Activated CD4-positive, alpha-beta T cell treated with anti-CD3 and anti-CD28 coated beads for 24 hours (primary cell): ENCODE measurements around the gene GYPC.

Experiments
- DNase-seq, 2 donors: peaks; one replicate each; pipeline ENCODE4 v3.0.0-alpha.2; 2020; ENCODE audit warnings: low read depth in 2 of 2

The GYPC gene

DNA sequence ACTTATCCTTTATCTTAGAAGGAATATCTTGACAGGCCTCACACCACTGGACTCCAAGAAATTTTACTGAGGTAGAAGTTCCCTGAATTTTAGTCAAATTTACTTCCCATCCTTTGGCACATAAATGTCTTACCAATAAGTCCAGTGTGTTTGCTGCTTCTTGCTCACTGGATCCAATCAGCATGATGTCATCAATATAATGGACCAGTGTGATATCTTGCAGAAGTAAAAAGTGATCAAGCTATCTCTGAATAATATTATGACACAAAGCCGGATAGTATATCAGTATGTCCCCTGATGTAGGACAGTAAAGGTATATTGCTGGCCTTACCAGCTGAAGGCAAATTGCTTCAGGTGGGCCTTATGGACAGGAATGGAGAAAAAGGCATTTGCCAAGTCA is 6.9 kb upstream of the GYPC start:
- DNase-seq = no peak

DNA sequence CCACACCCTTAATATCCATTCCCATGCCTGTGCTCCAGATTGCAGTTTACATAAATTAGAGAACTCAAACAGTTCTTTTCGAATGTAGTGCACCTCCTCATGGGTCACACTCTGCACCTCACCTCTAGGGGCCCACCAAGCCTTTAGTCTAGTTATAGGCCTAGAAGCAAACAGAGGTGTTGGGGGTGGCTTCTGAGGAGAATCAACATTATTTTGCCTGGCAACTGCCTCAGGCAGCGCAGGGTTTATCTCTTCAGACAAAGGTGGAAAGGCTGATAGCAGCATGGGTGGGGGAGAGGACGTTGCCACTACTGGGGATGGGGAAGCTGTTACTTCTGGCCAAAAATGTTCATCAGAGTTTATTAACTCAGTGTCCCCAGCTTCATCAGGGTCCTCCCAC is 5.0 kb upstream of the GYPC start:
- no peak for DNase-seq

DNA sequence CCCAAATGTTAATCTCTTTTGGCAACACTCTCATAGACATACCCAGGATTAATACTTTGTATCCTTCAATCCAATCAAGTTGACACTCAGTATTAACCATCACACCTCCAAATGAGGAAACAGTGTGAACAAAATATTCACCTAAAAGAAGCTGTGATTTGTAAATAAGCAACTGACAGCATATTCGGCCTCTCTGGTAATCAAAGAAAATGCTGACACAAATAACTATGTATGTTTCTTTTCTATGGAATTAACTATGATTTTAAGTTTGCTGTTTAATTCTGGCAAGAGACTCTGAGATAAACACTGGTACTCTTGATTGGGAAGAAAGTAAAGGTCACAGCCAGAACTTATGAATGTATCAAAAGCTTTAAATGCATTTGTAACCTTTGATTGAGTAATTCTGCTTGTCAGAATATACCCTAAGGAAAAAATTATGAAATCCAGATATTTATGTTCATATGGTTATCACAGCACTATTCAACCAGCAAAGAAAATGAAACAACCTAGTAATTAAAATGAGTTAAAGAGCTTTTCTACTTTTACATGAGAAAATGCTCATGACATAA is 3.6 kb upstream of the GYPC start:
- no peak for DNase-seq

DNA sequence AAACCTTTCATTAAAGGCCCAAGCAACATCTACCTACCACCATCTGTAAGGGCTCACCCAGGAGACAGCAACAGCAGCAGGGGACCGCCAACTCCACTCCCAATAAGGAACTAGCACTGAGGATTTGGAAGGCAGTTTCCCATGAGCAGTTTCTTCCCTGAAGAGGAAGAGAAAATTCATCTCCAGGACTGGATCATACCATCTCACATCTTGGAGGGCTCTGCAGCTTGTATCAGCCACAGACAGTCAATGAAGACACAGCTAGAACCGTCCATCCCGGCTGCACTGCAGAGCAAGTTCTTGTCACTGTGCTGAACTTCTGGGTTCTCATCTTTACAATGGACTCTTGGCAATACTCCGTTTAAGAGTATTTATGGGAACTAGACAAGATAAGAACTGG is 2.8 kb upstream of the GYPC start:
- DNase-seq = no peak

DNA sequence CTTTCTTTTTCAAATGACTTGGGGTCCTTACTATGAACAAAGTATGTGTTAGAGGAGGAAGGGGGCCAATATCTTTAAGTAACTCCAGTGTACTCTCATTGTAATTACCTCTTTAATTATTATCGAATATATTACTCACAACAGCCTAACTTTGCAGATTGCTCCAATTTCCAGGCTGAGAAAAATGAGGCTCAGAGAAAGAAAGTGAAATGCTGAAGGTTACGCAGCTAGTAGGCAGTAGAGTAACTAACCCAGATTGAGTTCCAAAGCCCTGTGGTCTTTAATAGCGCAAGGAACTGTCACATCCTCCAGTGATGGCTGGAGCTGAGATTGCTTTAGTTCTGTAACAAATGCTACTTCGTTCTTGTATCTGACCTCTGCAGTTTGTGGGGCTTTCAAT is 2.2 kb upstream of the GYPC start:
- no peak for DNase-seq

DNA sequence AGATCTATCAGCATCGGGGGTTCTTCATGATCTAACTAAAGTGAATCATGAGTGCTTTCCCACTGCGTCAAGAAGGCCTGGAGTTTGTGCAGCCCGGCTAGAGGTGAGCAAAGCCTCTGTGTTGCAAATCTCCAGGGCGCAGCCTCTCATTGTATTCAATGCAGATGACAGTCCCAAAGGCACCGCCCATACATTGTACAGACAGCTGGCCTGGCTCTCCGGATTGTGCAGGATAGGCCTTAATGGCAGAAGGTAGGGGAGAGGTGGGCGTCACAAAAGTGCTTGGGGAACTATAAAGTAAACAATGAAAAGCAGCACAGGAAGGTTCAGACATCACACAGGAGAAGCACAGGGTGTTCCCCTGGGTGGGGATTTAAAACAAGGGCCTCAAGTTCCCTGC is 907 bp upstream of the GYPC start:
- no peak for DNase-seq

DNA sequence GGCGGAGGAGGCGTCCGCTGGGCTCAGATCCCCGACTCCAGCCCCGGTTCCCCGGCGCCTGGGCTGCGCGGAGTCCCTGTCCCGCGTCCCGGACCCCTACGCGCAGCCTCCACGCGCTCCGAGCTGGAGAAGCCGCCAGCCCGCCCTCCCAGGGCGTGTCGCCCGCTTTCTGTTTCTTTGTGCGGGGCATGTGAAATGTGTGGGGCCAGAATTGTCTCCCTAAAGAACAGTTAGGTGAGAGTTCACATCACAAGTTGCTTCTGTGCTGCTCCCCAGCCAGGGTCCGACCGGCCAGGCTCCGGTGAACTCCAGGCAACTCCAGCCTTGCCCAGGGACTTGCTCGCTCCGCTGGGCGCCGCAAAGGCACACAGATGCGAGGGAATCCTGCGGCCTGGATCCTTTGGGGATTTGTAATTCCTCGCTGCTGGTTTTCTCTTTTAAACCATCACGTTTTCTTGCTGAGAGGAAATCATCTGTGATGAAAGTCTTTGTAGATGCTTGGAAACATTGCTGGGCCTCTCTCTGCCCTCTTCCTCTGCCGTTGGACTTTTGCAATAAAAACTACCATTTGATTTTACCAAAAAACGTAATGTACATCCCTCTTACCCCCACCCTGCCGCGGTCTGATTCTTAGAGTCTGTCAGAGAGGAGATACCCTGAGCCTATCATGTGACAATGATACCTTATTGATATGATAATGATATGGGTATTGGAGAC is 631 bp downstream of the GYPC start:
- peak in 1 of 2 donors; percentile 23 for DNase-seq

DNA sequence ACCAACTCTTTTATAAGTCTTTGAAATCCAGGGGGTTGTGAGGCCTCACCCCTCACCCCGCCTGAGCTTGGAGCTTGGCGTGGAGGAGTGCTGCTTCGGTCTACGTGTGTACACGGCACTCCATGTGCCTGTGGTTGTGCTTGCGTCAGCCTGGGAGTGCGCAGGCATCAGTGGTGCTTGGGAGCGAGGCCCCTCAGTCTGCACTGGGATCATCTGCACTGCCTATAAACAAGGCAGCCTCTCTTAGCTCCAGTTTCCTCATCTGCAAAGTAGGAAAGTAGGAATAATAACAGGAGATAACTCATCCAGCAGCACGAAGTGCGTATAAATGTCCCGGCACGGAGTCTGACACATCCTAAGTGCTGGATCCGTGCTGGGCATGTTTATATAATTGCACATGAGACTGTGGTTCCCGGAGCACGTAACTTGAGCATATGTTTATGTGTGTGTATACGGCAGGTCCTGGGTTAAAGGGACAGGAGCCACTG is 1.2 kb downstream of the GYPC start:
- DNase-seq = peak in 1 of 2 donors; percentile 37

DNA sequence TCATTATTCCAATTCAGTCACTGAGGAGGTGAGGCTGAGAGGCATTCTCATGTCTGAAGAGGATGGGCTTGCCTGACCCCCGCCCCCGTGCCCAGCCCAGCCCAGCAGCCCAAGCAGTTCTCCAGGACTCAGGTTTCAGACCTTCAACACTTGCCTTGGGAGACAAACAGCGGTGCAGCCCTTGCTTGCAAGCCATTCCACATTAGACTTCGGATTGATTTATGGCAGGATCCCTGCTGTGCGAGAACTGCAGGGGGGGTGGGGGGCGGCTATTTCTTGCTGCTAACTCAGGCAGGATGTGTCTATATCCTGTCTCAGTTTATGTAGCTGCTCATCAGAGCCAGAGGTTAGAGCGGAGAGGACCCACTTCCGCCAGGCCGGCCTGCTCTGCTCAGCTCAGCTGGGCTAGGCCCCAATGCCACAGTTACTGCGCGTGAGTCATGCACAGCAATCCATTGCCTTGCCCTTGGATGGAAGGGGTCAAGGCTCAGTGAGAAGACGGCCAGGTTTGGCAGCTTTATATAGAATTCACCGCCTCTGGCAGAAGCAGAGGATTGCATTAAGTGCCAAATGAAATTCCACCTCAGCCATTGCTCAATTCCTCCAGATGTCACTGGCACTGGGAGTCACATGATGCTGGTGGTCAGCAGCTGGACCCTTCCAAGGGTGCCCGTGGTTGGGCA is 1.8 kb downstream of the GYPC start:
- DNase-seq = peak in 1 of 2 donors; percentile 55

DNA sequence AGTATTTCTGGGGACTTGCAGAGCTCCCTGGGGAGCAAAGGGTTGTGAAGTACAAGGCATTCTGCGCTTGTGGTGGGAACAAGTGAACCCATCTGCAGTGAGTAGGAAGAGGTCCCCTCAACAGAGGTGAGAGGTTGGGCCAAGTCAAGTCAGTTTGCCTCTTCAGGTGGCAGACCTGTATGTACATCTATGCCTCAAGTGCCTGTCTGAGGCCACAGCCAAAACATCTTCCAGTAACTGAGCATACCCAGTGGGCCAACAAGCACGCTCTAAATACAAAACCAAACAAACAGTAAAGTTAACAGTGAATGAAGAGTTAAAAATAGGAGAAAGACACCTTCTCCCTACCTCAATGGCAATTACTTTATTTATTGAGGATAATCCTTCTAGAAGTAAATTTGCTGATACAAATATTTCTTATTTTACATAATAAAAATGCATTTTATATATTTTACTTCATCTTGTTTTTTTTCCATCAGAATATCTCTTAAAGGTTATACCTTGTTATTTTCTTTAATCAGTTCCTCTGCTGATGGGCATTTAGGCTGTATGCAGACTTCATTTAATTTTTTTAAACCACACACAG is 2.5 kb downstream of the GYPC start:
- DNase-seq = no peak

DNA sequence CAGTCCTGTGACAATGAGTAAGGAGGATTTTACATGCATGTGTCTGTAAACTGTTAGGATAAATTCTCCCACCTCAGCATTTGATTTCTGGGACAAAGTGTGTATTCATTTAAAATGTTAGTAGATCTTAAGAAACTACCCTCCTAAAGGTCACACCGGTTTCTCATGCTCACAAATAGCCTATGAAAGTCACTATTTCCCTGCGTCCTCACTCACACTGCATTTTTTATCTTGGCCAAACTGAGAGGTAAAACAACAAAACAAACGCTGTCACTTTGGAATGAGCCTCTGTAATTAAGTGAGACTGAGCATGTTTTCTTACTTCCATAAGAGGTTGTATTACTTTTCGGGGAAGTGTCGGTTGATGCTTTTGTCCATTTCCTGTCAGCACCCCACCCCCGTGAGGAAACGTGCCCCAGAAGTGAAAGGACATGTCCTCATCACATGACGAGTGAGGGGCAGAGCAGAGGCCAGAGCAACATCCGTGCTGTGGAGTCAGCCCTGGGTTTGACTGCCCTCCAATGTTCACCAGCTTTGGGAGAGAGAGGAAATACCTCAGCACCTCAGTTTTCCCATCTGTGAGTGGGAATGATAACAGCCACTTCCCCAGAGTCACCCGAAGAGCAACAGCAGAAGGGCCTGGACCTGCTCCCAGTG is 3.1 kb downstream of the GYPC start:
- peak in 1 of 2 donors; percentile 45 for DNase-seq

DNA sequence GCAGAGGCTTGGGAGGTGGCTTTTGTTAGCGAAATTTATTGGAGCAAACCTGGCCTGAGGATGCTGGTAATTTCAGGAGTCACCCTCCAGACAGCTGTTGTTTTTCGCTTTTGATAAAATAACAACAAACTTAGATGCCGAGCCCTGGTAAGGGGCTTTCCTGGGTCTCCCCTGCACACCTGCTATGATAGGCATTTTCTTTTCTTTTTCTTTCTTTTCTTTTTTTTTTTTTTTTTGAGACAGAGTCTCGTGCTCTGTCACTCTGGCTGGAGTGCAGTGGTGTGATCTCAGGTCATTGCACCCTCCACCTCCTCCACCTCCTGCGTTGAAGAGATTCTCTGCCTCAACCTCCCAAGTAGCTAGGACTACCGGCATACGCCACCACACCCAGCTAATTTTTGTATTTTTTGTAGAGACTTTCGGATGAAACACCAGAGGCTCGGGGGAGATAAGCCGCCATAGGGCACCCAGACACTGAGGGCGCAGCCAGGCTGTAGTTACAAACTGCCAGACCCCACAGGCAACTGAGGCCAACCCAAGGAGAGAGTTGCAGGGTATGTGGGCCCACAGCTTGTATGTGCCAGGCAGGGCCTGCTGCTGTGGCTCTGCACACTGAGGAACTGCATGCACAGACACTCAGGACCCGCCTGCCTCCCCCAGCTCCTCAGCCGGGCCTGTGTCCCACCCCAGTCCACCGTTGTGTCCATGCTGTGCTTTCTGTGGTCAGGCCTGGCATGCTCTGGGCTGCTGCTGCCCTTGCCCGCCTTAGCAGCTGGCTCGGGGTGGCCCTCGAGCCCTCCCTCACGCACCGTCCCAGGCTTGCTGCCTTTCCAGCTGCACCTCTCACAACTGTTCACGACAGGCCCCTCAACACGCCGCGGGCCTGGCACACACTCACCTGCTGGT is 3.9 kb downstream of the GYPC start:
- no peak for DNase-seq

DNA sequence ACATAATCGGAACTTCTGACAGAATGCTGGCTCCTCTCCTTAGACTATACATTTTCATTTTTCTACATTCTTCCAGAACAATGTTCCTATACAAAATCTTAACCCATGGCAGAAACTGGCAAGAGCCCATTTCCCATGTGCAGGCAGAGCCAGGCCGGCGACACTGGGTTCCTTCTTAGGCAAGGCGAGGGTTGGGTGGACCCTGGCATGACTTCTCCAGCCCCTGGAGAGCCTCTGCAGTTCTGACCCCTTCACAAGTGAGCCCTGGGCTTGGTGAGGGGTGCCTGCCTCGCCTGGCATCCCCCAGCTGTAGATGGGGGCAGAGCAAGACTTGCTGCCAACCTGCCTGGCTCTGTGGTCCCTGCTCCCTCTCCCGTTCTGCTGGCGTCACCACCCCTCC is 5.0 kb downstream of the GYPC start:
- no peak for DNase-seq

DNA sequence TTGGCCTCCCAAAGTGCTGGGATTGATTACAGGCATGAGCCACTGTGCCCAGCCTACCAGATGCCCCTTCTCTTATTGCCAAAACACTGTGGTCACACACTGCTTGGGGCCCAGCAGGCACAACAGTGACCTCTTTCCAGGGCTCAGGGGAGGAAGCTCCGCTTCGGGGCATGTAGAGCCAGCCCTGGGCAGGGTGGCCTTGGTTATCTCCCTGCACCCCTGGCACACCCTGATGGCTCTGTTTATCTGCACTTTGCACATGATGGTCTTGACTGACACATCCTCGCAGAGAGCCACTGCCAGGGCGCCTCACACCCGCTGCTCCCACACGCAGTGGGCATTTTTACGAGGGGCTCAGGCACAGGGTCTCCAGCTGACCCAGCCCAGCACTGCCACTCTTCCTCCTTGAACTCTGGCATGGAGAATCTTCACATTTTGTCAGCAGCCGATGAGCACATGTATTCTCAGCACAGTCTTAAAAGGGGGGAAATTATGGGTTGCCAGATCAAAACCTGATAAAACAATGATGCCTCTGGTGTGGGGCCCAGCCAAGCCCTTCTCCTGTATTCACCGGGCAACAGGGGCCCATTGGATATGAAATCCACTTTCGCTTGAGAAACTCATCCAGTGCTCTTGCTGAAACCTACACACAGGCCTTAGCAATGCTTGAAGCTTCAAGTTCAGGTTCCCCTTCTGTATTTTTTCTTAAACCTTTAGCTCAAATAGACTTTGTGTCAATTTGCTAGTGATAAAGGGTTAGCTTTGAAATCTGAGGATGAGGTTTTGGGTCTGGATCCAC is 5.9 kb downstream of the GYPC start:
- no peak for DNase-seq

DNA sequence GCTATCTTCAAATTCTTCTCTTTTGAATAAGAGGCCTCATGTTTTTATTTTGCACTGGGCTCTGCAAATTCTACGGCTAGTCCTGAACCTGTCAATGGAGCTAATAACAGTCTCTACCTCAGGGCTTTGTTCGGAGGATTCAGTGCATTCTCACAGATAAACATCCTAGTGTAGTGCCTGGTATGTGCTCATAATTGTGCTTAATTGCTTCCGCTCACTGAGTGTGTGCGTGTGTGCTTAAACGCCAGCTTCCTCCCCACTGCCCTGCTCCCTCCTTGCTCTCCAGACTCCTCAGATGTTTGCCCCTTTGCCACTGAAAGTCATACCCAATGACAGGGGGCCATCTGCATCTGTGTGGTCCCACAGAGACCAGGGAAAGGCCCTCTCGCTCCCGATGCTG is 6.7 kb downstream of the GYPC start:
- no peak for DNase-seq

DNA sequence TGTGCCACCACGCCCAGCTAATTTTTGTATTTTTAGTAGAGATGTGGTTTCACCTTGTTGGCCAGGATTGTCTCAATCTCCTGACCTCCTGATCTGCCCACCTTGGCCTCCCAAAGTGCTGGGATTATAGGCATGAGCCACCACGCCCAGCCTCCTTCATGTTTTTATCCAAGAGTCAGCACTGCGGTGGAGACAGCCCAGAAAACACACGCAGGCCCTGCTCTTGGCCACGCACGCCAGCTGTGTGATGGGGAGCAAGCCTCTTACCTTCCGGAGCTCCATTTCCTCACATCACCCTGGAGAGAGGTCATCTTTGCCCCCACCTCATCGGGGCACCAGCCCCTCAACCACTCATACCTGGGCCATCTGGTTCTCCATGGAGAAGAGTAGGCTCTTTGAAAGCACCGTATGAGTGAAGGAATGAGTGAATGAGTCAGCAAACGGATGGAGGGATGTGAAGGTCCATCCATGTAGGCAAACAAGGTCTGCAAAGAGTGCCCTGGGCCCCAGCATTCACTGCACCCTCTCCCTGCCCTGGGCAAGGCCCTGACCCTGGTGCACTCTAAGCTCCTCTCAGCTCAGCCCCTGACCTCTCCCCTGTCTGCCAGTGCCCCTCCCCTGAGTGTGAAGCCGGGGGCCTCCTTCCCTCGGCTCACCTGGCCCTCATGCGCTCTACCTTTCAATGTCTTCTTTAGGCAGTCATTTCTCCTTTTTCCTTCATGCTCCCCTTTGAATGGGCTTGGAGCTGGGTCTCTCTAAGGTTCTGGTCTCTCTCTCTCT is 7.4 kb downstream of the GYPC start:
- no peak for DNase-seq

DNA sequence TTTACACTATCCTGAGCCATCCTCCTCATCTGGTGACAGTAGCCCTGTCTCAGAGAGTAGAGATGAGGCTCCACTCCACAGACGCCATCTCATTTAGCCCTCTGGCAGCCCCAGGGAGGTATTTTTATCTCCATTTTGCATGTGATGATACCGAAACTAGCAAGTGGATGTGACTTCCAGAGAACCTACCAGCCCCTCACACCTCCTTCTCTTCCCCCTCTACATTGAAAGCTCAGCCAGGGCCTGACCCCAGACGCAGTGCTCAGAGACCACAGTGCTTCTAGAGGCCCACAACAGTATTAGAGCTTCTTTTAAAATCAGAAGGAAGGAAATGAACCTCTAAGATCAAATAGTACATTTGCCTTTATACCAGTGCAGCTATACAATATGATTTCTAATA is 8.3 kb downstream of the GYPC start:
- no peak for DNase-seq

DNA sequence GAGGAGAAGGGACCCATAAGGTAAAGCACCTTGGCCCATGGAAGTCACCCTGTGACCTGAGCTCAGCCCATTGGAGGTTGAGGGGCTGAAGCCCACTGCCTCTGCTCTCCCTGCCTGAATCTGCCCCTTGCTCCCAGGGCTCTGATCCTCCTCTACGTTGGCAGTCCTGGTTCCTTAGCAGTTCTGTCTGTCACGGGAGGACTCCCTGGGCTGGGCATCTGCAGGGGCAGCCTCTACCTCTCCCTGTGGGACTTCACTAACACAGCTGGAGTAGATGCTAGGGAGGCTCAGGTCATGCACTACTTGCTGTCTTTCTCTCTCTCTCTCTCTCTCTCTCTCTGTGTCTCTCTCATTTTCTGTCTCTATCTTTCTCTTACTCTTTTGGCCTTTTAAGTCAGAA is 8.7 kb downstream of the GYPC start:
- no peak for DNase-seq

DNA sequence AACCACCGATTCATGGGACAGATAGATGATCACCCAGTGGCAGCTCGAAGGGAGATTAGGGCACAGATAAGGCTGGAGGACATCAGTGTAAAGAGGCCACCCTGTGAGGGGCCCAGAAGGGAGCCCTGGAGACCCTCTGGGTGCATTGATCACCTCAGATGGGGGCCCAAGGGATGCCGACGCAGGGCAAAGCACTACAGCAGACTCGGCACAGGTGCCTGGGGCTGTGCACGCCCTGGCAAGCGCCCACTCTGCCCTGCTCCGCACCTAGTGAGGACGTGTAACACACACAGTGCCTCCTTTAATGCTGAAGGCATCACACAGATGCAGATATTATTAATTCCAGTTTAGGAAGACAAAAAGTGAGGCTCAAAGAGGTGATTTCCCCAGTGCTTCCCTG is 9.5 kb downstream of the GYPC start:
- DNase-seq = no peak

DNA sequence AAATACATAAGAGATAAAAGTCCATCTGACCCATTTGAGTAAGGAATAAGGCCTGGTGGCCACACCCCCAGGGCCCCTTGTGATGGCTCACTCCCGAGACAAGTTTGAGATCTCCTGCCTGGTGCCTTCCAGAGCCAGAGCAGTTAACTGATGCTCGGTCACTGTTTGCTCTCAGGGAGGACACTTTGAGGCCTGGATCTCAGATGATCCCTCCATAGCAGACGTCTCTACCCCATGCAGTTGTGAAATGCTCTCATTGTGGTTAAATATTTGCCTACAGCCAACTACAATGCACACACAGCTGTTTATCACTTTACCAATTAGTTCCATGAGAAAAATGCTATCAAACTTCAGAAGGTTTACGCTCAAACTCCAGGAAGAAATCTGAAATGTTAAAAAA is 12.3 kb downstream of the GYPC start:
- DNase-seq = no peak
